Naive B cell (primary cell): ENCODE data around the gene MPP3. TPM values are rescaled to one million over a fixed set of nuclear protein-coding genes. Genes with fewer than 3 reads are reported as not detected.
"Not testable (repeated sequence)": the region's sequence is repeated elsewhere in the genome, so short reads cannot be mapped to it uniquely, and the experiment has no call there.

Experiments
- ATAC-seq, 2 donors: fragments of 150-1000 bp; cut with Tn5 transposase; 2 replicates each; pipeline ENCODE4 v1.10.0; 2021; ENCODE audit warnings: low read depth in 2 of 2, mild to moderate bottlenecking in 2 of 2, moderate library complexity in 2 of 2
- DNase-seq: peaks from one replicate; pipeline ENCODE4 v3.0.0; 2022
- H3K27ac Mint-ChIP-seq, 6 donors: one replicate each; pipeline ENCODE4 v1.8.0; 2020 to 2022; ENCODE audit warnings: mild to moderate bottlenecking in 6 of 6, mixed read lengths in 6 of 6, moderate library complexity in 5 of 6, inconsistent platforms in 2 of 6
- H3K27me3 Mint-ChIP-seq, 3 donors: one replicate each; pipeline ENCODE4 v1.8.0; 2021 to 2022; ENCODE audit warnings: mixed read lengths in 3 of 3, mild to moderate bottlenecking in 1 of 3
- H3K36me3 Mint-ChIP-seq, 2 donors: one replicate each; pipeline ENCODE4 v1.8.0; 2020 to 2022; ENCODE audit warnings: mixed read lengths in 2 of 2, inconsistent platforms in 1 of 2, mild to moderate bottlenecking in 1 of 2
- H3K4me1 Mint-ChIP-seq, 3 donors: one replicate each; pipeline ENCODE4 v1.8.0; 2020 to 2022; ENCODE audit warnings: mixed read lengths in 3 of 3, inconsistent platforms in 1 of 3, mild to moderate bottlenecking in 1 of 3, moderate library complexity in 1 of 3
- H3K4me3 Mint-ChIP-seq, 8 donors: one replicate each; pipeline ENCODE4 v1.8.0; 2020 to 2022; ENCODE audit warnings: mild to moderate bottlenecking in 8 of 8, mixed read lengths in 8 of 8, moderate library complexity in 8 of 8, inconsistent platforms in 2 of 8
- H3K9me3 Mint-ChIP-seq, 7 donors: one replicate each; pipeline ENCODE4 v1.8.0; 2020 to 2022; ENCODE audit warnings: mixed read lengths in 7 of 7, mild to moderate bottlenecking in 5 of 7, inconsistent platforms in 2 of 7, moderate library complexity in 1 of 7
- polyA plus RNA-seq, 6 donors: library from polyadenylated mRNA; unstranded; fragments of 300-500 nt; fragmentation: Illumina TruSeq; gene quantifications; one replicate each; pipeline ENCODE4 v1.2.3, GENCODE V29; 2021; ENCODE audit warnings: low read depth in 6 of 6

MPP3 gene
- polyA plus RNA-seq, 6 donors from 2014 or later, result not detected

DNA sequence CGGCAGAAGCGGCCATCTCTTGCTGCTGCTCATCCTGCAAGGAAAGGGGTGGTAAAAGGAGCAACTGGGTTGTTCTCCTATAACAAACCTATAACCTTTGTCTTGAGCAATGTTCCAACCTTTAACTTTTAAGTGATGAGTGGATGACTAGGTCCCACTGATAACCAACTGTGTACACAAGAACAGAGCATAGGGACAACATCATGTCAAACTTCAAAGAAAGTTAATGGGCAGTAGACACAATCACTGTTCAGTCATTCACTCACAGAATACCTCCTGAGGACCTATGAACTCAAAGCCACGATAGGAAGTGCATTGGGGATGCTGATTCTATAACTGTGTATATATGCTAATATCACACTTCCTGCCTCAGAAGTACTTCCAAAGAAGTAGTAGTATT is 31.1 kb downstream of the MPP3 start:
- H3K4me1 Mint-ChIP-seq, result no peaks in the 10 kb centered on the region
- no peak overlapping the region for H3K27ac Mint-ChIP-seq
- peaks cover 0 to 5% (median 3%) of the 10 kb centered on the region in 7 donors for H3K9me3 Mint-ChIP-seq
- ATAC-seq (no peak), DNase-seq (no peak)
- H3K4me3 Mint-ChIP-seq, result no peak overlapping the region
- peaks cover 20 to 54% (median 43%) of the 10 kb centered on the region in 3 donors for H3K27me3 Mint-ChIP-seq
- H3K36me3 Mint-ChIP-seq, result no peaks in the 10 kb centered on the region

GRCh38 chr17:43800736-43801135 is 32.2 kb downstream of the MPP3 start:
- Mint-ChIP-seq H3K36me3 (no peaks in the 10 kb centered on the region), H3K27ac (no peak overlapping the region), H3K4me1 (no peaks in the 10 kb centered on the region), H3K4me3 (no peak overlapping the region), H3K9me3 (peaks cover 0 to 5% (median 3%) of the 10 kb centered on the region in 7 donors), H3K27me3 (peaks cover 20 to 58% (median 50%) of the 10 kb centered on the region in 3 donors)
- DNase-seq, result no peak
- ATAC-seq, result no peak

DNA sequence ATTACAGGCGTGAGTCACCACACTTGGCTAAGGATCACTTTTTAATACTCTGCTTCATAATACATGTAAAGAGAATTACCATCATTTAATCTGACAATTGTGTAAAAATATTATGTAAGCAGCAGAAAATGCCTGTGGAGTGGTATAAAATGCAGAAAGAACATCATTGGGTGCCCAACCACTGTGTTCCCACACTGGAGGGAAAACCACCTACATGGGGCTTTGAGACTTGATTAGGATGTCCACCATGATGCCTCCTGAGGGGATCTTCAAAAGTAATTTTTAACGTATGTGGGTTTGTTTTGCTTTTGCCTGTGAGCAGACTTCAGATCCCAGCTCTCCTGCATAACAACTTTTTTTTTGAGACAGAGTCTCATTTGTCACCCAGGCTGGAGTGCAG is 33.9 kb downstream of the MPP3 start:
- peaks cover 15 to 64% (median 43%) of the 10 kb centered on the region in 3 donors for H3K27me3 Mint-ChIP-seq
- H3K36me3 Mint-ChIP-seq, result no peaks in the 10 kb centered on the region
- no peaks in the 10 kb centered on the region for H3K4me1 Mint-ChIP-seq
- DNase-seq (no peak), ATAC-seq (no peak)
- no peak overlapping the region for H3K4me3 Mint-ChIP-seq
- no peaks in the 10 kb centered on the region for H3K9me3 Mint-ChIP-seq
- no peak overlapping the region for H3K27ac Mint-ChIP-seq

DNA sequence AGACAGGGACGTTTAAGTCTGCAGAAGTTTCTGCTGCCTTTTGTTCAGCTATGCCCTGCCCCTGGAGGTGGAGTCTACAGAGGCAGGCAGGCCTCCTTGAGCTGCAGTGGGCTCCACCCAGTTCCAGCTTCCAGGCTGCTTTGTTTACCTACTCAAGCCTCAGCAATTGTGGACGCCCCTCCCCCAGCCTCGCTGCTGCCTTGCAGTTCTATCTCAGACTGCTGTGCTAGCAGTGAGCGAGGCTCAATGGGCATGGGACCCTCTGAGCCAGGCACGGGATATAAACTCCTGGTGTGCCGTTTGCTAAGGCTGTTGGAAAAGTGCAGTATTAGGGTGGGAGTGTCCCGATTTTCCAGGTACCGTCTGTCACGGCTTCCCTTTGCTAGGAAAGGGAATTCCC is 34.9 kb downstream of the MPP3 start:
- not testable (repeated sequence) for H3K36me3 Mint-ChIP-seq, H3K4me1 Mint-ChIP-seq, H3K27ac Mint-ChIP-seq, H3K4me3 Mint-ChIP-seq, ATAC-seq, DNase-seq, H3K9me3 Mint-ChIP-seq
- peaks cover 17 to 57% (median 43%) of the 10 kb centered on the region in 3 donors for H3K27me3 Mint-ChIP-seq

DNA sequence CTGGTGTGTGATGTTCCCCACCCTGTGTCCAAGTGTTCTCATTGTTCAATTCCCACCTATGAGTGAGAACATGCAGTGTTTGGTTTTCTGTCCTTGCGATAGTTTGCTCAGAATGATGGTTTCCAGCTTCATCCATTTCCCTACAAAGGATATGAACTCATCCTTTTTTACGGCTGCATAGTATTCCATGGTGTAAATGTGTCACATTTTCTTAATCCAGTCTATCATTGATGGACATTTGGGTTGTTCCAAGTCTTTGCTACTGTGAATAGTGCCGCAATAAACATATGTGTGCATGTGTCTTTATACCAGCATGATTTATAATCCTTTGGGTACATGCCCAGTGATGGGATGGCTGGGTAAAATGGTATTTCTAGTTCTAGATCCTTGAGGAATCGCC is 40.3 kb downstream of the MPP3 start:
- H3K36me3 Mint-ChIP-seq, H3K4me1 Mint-ChIP-seq: not testable (repeated sequence)
- H3K27me3 Mint-ChIP-seq, result peaks cover 15 to 55% (median 27%) of the 10 kb centered on the region in 3 donors

GRCh38 chr17:43791589-43791988 is 41.4 kb downstream of the MPP3 start:
- ATAC-seq (no peak), DNase-seq (no peak)
- H3K4me1 Mint-ChIP-seq, result no peaks in the 10 kb centered on the region
- H3K9me3 Mint-ChIP-seq, result peaks cover 0 to 5% (median 0%) of the 10 kb centered on the region in 7 donors
- peaks cover 15 to 44% (median 18%) of the 10 kb centered on the region in 3 donors for H3K27me3 Mint-ChIP-seq
- H3K36me3 Mint-ChIP-seq, result no peaks in the 10 kb centered on the region
- H3K4me3 Mint-ChIP-seq, result no peak overlapping the region
- H3K27ac Mint-ChIP-seq, result no peak overlapping the region

More for the DNA sequence above, 40.3 kb downstream of the MPP3 start:
- not testable (repeated sequence) for ATAC-seq, H3K27ac Mint-ChIP-seq, H3K4me3 Mint-ChIP-seq, DNase-seq, H3K9me3 Mint-ChIP-seq

GRCh38 chr17:43790311-43790940 is 42.5 kb downstream of the MPP3 start:
- Mint-ChIP-seq H3K4me3 (no peak overlapping the region), H3K4me1 (no peaks in the 10 kb centered on the region), H3K9me3 (peaks cover 0 to 5% (median 0%) of the 10 kb centered on the region in 7 donors), H3K27me3 (peaks cover 12 to 32% (median 15%) of the 10 kb centered on the region in 3 donors), H3K36me3 (no peaks in the 10 kb centered on the region), H3K27ac (no peak overlapping the region)
- ATAC-seq (no peak), DNase-seq (no peak)

DNA sequence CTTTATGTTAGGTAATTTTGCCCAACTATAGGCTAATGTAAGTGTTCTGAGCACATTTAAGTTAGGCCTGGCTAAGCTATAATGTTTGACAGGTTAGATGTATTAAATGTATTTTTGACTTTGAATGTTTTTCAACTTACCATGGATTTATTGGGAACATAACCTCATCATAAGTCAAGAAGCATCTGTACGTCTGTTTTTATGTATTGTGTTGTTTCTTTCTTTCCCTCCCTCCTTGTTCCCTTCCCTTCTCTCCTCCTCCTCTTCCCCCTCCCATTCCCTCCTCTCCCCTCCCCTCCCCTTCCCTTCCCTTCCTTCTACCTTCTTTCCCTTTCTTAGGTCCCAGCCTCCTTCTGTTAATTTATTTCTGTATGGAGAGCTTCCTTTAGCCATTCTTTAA is 43.5 kb downstream of the MPP3 start:
- no peaks in the 10 kb centered on the region for H3K4me1 Mint-ChIP-seq
- no peak overlapping the region for H3K4me3 Mint-ChIP-seq
- no peak overlapping the region for H3K27ac Mint-ChIP-seq
- ATAC-seq (no peak), DNase-seq (no peak)
- peaks cover 0 to 5% (median 0%) of the 10 kb centered on the region in 7 donors for H3K9me3 Mint-ChIP-seq
- peaks cover 20 to 29% (median 21%) of the 10 kb centered on the region in 3 donors for H3K27me3 Mint-ChIP-seq
- H3K36me3 Mint-ChIP-seq, result no peaks in the 10 kb centered on the region

DNA sequence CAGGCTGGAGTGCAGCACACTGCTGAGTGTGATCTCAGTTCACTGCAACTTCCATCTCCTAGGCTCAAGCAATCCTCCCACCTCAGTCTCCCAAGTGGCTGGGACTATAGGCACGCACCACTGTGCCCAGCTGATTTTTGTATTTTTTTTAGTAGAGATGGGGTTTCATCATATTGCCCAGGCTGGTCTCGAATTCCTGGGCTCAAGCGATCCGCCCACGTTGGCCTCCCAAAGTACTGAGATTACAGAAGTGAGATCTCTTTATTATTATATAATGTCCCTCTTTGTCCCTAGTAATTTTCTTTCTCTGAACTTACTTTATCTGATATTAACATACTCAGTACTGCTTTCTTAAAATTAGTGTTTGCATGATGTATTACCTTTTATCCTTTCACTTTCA is 44.4 kb downstream of the MPP3 start:
- H3K36me3 Mint-ChIP-seq, result no peaks in the 10 kb centered on the region
- ATAC-seq (no peak), DNase-seq (no peak)
- H3K4me1 Mint-ChIP-seq, result no peaks in the 10 kb centered on the region
- H3K27me3 Mint-ChIP-seq, result peaks cover 22 to 35% (median 28%) of the 10 kb centered on the region in 3 donors
- no peak overlapping the region for H3K27ac Mint-ChIP-seq
- H3K4me3 Mint-ChIP-seq, result no peak overlapping the region
- peaks cover 0 to 5% (median 0%) of the 10 kb centered on the region in 7 donors for H3K9me3 Mint-ChIP-seq

- no peaks in the 10 kb centered on the region for H3K4me1 Mint-ChIP-seq
- H3K9me3 Mint-ChIP-seq, result no peaks in the 10 kb centered on the region
- no peak overlapping the region for H3K27ac Mint-ChIP-seq
- DNase-seq (no peak), ATAC-seq (no peak)
- no peaks in the 10 kb centered on the region for H3K36me3 Mint-ChIP-seq
- no peak overlapping the region for H3K4me3 Mint-ChIP-seq
- H3K27me3 Mint-ChIP-seq, result peaks cover 18 to 43% (median 36%) of the 10 kb centered on the region in 3 donors
Observed at GRCh38 chr17:43787728-43788127, 45.2 kb downstream of the MPP3 start.

GRCh38 chr17:43784628-43785101 is 48.3 kb downstream of the MPP3 start:
- no peak overlapping the region for H3K4me3 Mint-ChIP-seq
- no peak overlapping the region for H3K27ac Mint-ChIP-seq
- no peaks in the 10 kb centered on the region for H3K36me3 Mint-ChIP-seq

DNA sequence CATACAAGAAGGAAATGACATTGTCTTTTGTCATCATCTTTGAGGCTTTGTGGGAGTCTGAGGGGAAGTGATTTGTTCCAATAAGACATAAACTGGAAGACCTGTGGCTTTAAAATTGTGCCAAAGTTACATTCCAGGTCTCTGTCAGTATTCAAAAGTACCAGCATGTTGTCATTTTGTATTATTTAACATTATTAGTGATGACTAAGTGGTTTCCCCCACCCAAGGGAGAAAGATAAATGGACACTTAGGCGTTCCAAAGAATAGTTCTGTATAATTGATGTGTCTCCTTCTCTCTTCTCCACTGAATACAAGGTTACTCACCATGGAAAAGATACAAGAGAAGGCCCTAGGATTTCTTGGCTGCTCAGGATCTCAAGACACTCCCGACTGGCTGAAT is 48.9 kb downstream of the MPP3 start:
- ATAC-seq (no peak), DNase-seq (no peak)
- Mint-ChIP-seq H3K36me3 (no peaks in the 10 kb centered on the region), H3K4me3 (no peak overlapping the region), H3K4me1 (peaks cover 4 to 10% (median 6%) of the 10 kb centered on the region in 3 donors), H3K27me3 (peaks cover 40 to 55% (median 47%) of the 10 kb centered on the region in 3 donors), H3K9me3 (no peaks in the 10 kb centered on the region), H3K27ac (no peak overlapping the region)

More at GRCh38 chr17:43784628-43785101, 48.3 kb downstream of the MPP3 start:
- DNase-seq, result no peak
- no peak for ATAC-seq
- Mint-ChIP-seq H3K4me1 (peaks cover 0 to 4% (median 0%) of the 10 kb centered on the region in 3 donors), H3K27me3 (peaks cover 40 to 58% (median 48%) of the 10 kb centered on the region in 3 donors), H3K9me3 (no peaks in the 10 kb centered on the region)

GRCh38 chr17:43782913-43783680 is 49.8 kb downstream of the MPP3 start:
- ATAC-seq, result no peak

DNA sequence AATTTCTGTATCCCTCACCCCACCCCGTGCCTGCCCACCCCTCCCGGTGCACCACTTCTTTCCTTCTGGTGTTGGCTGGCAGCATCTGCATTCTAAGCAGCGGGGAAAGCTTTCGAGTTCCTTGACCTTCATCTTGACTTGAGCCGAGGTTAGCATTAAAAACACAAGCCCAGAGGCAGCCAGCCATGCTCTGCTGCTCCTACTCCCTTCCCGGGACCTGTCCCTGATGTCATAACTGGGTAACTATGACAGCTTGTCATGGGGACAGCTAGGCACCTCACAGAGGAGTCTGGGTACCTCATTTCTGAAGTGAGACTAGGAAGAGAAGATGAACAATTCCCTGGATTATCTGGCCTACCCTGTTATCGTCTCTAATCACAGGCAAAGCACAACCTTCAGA is 52.8 kb downstream of the MPP3 start, which contains the start of gene CFAP97D1:
CFAP97D1 (plus strand) TSS at position 301 of the 400 bp plus-strand sequence; CDS start at position 329, 28 bp downstream.
- Mint-ChIP-seq H3K4me3 (peak within 1 kb of the TSS; percentile 70 to 92 (median 87)), H3K27me3 (peaks cover 31 to 55% (median 46%) of the 10 kb centered on the region in 3 donors), H3K27ac (peak within 1 kb of the TSS in 3 of 6 donors; percentile 24 to 92 (median 84)), H3K9me3 (no peaks in the 10 kb centered on the region), H3K4me1 (peaks cover 4 to 18% (median 6%) of the 10 kb centered on the region in 3 donors), H3K36me3 (no peaks in the 10 kb centered on the region)
- no peak for ATAC-seq
- DNase-seq, result no peak

More at GRCh38 chr17:43782913-43783680, 49.8 kb downstream of the MPP3 start:
- Mint-ChIP-seq H3K27me3 (peaks cover 32 to 55% (median 47%) of the 10 kb centered on the region in 3 donors), H3K4me3 (no peak overlapping the region), H3K4me1 (peaks cover 4 to 12% (median 6%) of the 10 kb centered on the region in 3 donors), H3K36me3 (no peaks in the 10 kb centered on the region), H3K27ac (no peak overlapping the region), H3K9me3 (no peaks in the 10 kb centered on the region)
- DNase-seq, result no peak
